NCI-H748 treated with DMSO at 0.1 percent for 48 hours (cell line): Measurements from ENCODE around the gene FAR1.
"Not testable (repeated sequence)": the region's sequence is repeated elsewhere in the genome, so short reads cannot be mapped to it uniquely, and the experiment has no call there.

ENCODE experiments used
- DNase-seq: peaks from one replicate; lab custom pipeline; 2025; lab: John Stamatoyannopoulos, UW

The FAR1 gene, protein sequence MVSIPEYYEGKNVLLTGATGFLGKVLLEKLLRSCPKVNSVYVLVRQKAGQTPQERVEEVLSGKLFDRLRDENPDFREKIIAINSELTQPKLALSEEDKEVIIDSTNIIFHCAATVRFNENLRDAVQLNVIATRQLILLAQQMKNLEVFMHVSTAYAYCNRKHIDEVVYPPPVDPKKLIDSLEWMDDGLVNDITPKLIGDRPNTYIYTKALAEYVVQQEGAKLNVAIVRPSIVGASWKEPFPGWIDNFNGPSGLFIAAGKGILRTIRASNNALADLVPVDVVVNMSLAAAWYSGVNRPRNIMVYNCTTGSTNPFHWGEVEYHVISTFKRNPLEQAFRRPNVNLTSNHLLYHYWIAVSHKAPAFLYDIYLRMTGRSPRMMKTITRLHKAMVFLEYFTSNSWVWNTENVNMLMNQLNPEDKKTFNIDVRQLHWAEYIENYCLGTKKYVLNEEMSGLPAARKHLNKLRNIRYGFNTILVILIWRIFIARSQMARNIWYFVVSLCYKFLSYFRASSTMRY

DNA sequence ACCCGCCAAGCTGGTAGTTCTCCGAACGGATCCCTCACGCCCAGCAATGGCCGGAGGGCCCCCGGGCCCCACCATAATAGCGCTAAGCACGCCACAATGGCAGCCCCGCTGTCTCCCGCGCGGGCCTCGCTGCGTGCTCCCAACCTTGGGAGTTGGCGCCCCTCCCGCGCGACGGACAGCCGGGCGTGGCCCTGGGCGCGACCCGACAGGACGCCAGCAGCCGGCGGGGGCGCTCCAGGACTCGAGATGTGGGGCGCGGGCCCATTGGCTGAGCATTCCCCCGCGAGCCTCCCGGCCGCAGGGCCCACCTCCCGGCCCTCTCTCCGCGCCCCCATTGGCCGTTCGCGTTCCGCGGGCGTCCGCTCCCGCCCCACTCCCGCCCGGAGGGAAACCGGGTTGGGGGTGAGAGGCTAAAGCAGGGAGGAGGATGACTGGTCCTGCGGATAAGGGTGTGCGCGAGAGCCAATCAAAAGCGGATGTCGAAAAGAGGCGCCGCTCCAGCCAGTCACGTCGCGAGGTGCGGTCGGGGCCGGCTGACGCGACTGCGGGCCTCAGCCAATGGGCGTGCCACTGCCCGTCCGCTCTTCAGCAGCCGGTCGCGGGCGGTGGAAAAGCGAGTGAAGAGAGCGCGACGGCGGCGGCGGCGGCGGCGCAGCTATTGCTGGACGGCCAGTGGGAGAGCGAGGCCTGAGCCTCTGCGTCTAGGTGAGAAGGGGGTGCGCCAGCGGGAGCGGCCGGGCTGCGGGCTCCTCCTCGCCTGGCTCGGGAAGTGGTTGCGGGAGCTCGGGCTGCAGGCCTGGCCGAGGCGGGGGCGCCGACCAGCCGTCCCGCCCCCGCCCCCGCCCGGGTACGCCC lies at the start of gene FAR1:
FAR1 (plus strand) TSS at position 567 of the 855 bp plus-strand sequence. CDS start 26,098 bp downstream, outside the sequence.
- peak; percentile 97 for DNase-seq

DNA sequence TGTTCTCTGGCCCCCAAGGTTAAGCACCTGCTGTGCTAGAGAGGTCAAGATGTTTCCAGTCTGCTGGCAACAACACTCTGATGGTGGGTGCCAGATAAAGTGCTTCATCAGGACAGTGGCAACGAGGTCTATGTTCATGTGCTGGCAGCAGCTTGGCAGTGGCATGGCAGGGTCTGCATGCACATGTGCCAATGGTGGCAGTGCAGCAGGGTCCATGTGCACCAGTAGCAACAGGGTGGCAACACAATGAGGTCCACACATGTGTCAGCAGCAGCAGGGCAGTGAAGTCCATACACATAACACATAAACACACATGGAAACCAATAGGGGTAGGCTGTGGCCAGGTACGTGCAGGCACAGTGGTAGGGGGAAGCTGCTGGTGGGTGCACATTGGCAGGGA lies 48.4 kb upstream of the FAR1 start:
- no peak for DNase-seq

DNA sequence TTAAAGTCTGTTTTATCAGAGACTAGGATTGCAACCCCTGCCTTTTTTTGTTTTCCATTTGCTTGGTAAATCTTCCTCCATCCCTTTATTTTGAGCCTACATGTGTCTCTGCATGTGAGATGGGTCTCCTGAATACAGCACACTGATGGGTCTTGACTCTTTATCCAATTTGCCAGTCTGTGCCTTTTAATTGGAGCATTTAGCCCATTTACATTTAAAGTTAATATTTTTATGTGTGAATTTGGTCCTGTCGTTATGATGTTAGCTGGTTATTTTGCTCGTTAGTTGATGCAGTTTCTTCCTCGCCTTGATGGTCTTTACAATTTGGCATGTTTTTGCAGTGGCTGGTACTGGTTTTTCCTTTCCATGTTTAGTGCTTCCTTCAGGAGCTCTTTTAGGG lies 41.6 kb upstream of the FAR1 start:
- not testable (repeated sequence) for DNase-seq

DNA sequence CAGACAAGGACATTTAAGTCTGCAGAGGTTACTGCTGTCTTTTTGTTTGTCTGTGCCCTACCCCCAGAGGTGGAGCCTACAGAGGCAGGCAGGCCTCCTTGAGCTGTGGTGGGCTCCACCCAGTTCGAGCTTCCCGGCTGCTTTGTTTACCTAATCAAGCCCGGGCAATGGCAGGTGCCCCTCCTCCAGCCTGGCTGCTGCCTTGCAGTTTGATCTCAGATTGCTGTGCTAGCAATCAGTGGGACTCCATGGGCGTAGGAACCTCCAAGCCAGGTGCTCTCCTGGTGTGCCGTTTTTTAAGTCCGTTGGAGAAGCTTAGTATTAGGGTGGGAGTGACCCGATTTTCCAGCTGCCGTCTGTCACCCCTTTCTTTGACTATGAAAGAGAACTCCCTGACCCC lies 39.8 kb upstream of the FAR1 start:
- not testable (repeated sequence) for DNase-seq

DNA sequence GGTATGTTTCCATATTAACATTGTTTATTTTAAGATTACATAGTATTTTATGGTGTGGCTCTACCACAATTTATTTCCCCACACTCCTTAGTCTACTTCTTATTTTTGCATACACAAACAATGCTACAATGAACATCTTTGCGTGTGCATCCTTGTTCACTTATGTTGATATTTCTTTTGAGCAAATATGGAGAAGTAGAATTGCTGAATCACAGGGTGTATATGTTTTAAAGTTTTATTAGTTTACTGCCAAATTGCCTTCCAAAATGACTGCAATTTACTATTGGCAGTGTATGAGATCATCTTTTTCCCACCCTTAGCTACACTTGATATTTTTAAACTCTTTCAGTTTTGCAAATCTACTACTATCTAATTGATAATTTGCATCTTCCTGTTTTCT lies 38.7 kb upstream of the FAR1 start:
- DNase-seq: no peak

DNA sequence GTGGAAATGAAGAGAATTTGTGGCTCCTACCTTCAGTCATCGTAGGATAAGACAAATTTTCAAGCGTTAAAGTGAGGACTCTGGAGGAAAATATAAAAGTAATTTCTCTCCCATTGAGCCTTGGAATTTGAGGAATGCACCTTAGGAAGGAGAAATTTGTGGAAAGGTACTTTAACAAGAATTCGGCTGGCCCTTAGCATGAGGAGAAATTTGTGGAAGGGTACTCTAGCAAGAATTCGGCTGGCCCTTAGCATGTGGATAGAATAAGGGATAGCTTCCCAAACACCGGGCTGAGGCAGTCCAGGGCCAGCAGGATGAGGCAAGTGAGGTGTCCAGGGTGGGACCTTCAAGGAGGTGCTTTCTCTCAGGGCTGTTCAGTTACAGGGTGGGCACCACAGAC lies 33.2 kb upstream of the FAR1 start:
- no peak for DNase-seq

DNA sequence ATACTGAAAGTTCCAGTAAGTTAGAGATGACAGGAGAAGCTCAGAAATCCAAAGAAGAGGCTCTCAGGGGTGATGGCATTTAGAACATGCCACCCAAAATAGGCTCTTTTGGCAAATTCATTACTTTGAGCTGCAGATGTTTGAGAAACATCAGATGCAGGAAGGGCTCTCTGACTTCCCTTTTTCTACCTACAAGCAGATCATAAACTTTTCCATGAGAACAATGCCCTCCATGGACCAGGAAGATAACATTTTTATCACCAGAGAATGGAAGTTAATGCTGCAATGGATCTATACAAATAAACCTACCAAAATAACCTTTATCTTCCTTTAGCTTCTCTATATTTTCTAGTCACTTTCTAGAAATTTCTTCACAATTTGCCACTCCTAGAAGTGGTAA lies 32.7 kb upstream of the FAR1 start:
- DNase-seq: no peak

DNA sequence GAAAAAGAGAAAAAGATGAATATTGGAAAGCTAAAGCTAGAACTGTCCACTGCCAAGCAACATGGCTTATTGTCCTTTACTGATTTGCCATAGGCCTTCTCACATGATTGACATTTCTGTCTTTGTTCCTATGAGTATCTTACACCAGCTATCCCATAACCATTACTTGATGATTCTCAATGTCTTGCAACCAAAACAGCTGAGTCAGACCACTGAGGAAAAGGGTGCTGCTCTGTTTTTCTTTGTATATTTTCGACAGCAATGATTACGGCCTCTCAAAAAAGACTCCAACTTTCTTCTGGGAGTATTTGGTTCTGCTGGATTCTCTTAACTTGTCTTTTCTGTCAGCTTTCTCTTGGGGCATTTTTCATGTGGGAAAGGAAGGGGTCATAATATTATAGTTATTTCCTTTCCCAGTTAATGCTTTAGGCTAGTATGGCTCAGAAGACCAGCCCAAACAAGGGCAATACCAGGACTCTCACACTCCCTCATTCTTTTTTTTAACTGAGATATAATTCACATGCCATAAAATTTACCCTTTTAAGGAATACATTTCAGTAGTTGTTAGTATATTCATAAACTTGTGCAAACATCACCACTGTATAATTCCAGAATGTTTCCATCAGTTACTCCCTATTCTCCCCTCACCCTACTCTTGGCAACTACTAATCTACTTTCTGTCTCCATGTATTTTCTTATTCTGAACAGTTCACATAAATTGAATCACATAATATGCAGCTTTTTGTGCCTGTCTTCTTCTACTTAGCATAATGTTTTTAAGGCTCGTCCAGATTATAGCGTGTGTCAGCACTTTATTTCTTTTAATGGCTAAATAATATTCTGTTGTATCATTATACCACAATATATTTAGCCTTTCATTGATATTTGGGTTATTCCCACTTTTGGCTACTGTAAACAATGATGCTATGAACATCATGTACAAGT lies 31.1 kb upstream of the FAR1 start:
- DNase-seq: no peak

DNA sequence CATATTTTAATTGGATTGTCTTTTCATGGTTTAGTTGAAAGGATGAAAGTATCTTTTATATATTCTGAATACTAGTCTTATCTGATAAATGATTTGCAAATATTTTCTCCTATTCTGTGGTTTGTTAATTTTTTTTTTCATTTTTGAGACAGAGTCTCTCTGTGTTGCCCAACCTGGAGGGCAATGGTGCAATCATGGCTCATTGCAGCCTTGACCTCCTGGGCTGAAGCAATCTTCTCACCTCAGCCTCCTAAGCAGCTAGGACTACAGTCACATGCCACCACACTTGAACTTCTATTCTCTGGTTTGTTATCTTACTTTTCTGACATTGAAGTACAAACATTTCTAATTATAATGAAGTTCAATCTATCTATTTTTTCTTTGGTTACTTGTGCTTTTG lies 30.0 kb upstream of the FAR1 start:
- no peak for DNase-seq

DNA sequence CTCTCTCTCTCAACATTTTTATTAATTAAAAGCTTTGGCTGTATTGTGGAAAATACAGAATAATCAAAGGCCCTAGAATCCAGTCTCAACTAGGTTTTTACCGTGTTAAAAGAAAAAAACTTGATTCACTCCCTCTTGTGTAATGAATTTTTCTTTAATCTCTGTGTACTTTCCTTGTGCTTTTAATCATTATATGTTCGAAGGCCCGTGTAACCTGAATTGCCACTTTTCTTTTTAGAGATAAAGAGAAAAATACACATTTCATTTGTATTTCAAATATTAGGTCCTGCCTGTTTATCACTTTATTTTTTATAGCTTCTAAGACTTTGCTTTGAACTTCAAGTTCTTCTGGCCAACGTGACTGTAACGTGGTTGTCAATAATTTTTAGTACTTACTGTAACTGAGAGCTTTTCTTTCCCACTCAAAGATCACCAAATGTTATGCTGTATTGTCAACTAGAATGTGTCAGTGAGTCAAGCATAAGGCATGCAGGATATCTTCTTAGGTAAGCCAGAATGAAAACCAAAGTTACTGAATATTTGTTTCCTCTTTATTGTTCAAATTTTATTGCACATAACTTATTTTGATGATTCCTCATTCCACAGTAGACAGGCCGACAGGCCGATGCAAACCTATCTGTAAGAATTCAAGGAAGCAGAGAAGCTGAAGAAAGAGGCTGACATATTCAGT lies 23.3 kb upstream of the FAR1 start:
- no peak for DNase-seq

DNA sequence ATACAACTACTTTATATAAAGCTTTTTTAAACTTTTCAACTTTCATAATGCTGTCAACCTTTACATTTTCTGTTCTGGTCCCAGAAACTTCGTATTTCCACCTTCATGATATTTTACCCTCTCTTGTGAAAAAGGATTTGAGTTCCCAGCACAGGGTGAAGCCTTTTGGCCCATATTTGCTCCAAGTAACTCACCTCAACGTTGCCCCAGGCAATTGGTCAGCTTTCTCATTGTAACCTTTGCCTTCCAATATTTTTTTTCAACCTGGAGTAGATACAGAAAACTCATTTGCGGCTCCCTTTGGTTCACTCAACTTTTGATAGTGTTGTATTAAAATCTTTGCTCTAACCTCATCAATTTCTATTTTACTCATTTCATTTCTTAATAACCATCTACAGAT lies 21.1 kb upstream of the FAR1 start:
- DNase-seq: no peak

DNA sequence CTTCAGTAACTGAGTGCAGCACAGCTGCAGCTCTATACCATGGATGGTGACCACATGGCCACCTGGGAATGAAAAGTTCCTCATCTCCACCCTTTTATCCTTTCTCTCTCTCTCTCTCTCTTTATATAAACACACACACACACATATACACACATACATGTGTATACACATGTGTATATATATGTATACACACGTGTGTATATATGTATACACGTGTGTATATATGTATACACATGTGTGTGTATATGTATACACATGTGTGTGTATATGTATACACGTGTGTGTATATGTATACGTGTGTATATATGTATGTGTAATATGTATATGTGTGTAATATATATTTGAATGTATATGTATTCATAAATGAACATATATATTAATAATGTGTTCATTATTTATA lies 18.8 kb upstream of the FAR1 start:
- no peak for DNase-seq

DNA sequence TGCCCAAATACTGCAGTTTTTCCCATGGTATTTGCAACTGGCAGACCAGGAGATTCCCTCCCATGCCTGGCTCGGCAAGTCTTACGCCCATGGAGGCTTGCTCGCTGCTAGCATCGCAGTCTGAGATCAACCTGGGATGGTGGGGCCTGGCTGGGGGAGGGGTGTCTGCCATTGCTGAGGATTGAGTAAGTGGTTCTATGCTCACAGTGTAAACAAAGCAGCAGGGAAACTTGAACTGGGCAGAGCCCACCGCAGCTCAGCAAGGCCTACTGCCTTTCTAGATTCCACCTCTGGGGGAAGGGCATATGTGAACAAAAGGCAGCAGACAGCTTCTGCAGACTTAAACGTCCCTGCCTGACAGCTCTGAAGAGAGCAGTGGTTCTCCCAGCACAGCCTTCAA lies 17.0 kb upstream of the FAR1 start:
- DNase-seq: not testable (repeated sequence)

DNA sequence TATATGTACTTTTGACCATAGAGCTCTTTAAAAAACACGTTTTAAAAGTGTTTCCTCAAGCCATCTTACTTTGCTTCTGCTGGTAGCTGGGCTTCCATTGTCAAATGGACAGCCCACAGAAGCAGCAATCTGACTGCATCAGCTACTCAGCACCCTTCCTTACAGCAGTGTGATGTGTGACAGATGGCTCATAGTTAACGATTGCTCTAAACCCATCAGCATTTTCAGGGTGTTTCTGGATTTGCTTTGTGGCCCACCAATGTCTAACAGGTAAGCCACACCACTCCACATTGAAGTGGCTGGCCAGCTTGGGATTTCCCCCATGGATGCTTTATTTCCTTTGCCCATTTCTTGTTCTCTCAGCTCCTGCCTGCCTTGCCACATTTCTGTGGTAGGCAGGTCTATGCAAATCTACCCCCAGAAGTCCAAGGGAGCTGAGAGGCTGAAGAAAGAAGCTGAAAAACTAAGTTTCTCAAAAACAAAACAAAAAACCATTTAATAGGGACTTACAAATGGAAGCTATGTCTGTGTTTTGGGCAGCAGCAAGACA lies 7.3 kb upstream of the FAR1 start:
- no peak for DNase-seq

DNA sequence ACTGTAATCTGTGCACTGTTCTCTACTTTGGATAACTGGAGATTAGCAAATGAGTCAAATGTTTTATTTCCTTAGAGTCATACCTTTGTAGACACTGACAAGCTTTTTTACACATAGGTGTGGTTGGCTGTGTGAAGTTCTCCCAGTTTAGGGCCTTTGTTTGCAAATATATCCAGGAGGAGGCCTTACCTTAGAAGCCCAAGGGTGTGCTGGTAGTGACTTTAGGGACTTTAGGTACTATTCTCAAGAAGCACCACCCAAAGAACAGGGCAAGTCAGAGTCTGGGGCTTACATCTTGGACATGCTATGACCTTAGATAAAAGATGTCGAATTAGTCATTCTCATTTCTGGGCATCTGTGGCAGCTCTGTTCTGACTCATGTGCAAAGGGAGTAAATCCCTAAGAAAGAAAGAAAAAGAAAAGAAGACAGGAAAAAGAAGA lies 4.8 kb upstream of the FAR1 start:
- no peak for DNase-seq

DNA sequence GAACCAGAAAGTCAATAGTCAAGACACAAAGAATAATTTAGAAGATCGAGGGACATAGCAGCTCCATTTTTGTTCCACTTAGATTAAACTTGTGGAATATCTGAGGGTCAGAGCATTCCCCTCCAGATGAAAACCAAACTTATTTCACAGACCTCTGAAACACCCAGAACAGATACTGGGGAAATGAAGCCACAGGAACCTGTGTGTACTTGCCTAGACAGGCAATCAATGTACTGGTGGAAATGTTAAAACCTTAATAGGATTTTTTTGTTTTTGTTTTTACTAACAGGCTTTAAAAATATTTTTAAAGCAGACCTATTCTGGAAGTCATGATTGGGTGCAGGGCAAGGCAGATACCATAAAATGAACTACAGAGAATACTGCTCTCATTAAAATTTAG lies 4.1 kb upstream of the FAR1 start:
- no peak for DNase-seq

DNA sequence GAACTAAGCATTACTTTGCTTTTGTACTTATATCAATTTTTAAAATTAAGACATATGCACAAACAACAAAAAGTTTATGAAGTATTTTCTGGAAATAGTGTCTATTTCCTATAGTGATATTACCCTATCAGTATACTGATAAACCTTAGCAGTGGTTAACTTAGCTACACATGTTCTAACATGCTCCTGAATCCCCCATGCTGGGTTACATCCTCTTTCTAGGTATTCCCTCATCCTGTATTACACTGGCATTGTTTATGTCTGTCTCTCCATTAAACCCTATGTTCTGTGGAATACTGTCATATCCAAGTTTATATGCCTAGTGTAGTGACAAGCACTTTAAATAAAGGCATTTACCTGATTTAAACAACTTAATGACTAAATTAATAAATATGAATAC lies 1.8 kb upstream of the FAR1 start:
- DNase-seq: peak; percentile 31

DNA sequence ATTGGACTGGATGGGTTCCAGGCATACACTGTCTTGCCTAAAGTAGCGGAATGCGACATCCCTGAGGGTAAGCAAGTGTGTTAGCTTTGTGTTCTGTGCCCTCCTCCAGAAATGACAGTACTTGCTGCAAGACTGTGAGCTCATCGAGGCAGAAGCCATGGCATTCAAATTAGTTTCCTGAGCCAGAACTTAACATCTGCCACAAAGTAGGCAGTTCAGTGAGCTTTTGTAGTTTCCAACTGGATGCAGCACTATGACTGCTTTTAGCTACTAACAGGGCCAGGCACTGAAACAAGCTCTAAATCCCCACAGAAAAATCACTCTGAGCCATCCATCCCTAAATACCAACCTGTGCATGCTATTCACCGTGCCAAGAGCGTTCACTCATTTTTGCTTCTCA lies 1.2 kb upstream of the FAR1 start:
- peak; percentile 26 for DNase-seq

DNA sequence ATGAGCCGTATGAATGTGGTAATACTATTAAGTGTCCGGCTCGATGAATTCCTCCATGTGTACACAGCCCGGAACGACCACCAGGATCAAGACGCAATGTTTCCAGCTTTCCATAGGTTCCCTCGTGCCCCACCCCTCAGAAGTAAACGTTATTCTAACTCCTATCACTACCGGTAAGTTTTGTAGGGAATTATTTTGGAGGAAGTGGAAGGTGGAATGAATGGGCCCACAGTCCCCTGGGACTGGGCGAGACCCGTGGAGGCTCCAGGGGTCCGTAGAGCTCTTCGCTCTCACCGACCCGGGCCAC lies 720 bp upstream of the FAR1 start:
- no peak for DNase-seq

DNA sequence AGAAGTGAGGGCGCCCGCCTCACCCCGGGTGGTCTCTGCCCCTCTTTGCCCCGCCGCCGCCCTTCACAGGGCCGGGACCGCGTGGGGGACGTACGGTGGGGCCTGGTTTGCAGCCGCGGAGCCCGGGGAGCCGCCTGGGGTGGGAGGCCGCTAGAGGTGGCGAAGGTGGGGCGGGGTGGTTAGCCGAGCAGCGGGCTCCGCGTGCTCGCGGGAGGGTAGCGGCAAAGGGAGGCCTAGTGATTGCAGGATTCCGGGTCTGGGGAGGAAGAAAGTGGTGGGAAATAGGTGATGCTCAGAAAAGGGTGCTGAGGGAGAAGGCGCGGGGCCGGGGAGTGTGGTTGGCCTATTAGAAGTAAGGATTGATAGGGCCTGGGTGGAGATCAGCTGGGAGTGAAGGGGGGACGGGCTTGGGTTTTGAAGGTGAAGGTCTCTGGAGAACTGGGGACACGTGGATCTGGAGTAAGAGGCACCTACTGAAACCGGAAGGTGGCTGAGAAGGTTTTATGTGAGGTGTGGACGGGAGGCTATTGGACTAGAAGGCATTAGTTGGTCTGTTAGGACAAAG lies 571 bp downstream of the FAR1 start:
- peak; percentile 16 for DNase-seq
